Ishikawa (cell line): ENCODE results near the gene IKZF1.

ENCODE experiments used
- CEBPB ChIP-seq: IDR thresholded peaks from 2 replicates; pipeline ENCODE4 v1.6.1; 2012
- CREB1 ChIP-seq: IDR thresholded peaks from 2 replicates; pipeline ENCODE4 v1.6.1; 2012; ENCODE audit warnings: low read depth
- EGR1 ChIP-seq: IDR thresholded peaks from 2 replicates; pipeline ENCODE4 v1.6.1; 2012
- EP300 ChIP-seq: IDR thresholded peaks from 2 replicates; pipeline ENCODE4 v1.6.1; 2012; ENCODE audit warnings: borderline replicate concordance
- FOXM1 ChIP-seq: IDR thresholded peaks from 2 replicates; pipeline ENCODE4 v1.6.1; 2012; ENCODE audit warnings: low read depth, borderline replicate concordance
- TAF1 ChIP-seq: IDR thresholded peaks from 2 replicates; pipeline ENCODE4 v1.6.1; 2012; ENCODE audit warnings: low read depth, mild to moderate bottlenecking
- TEAD4 ChIP-seq: IDR thresholded peaks from 2 replicates; pipeline ENCODE4 v1.6.1; 2012
- YY1 ChIP-seq: IDR thresholded peaks from 2 replicates; pipeline ENCODE4 v1.6.1; 2012; ENCODE audit warnings: low read depth
- ZBTB7A ChIP-seq: IDR thresholded peaks from 2 replicates; pipeline ENCODE4 v1.6.1; 2012; ENCODE audit warnings: low read depth

- TF ChIP-seq EP300 = no peak
- TF ChIP-seq ZBTB7A = no peak
- TF ChIP-seq EGR1 = no peak
- no peak for TF ChIP-seq FOXM1
- TF ChIP-seq CEBPB = no peak
- no peak for TF ChIP-seq YY1
- TF ChIP-seq CREB1 = no peak
- TF ChIP-seq TAF1 = no peak
- TF ChIP-seq TEAD4 = no peak
Measured at GRCh38 chr7:50307368-50308032, 3.0 kb downstream of the IKZF1 start.
